Spleen (tissue), 11 donors: ENCODE measurements around the gene ARRB2. TPM values are rescaled to one million over a fixed set of nuclear protein-coding genes. Genes with fewer than 3 reads are reported as not detected.
A peak's percentile ranks its signal among the peaks of the same experiment; 100 is the strongest.

Experiments used
- DNase-seq: peaks from one replicate; pipeline ENCODE4 v3.0.0-alpha.2; 2020
- H3K27ac ChIP-seq, 8 donors: fragments of 200-600 bp; sonication (generic) in 7 of 8; 1 replicate in 4 of 8; 2 replicates in 4 of 8; pipeline versions ENCODE4 v1.5.0 to v1.8.0; 2016 to 2021; ENCODE audit warnings: inconsistent platforms in 4 of 8, mild to moderate bottlenecking in 4 of 8, moderate library complexity in 1 of 8
- H3K27me3 ChIP-seq, 7 donors: fragments of 200-600 bp; sonication (generic) in 6 of 7; replicated peaks in 1 of 7; 1 replicate in 4 of 7; 2 replicates in 3 of 7; pipeline versions ENCODE4 v1.5.0 to v1.8.0; 2016 to 2021; ENCODE audit warnings: inconsistent platforms in 3 of 7, mild to moderate bottlenecking in 1 of 7
- H3K36me3 ChIP-seq, 6 donors: fragments of 200-600 bp; sonication (generic) in 5 of 6; 1 replicate in 4 of 6; 2 replicates in 2 of 6; pipeline versions ENCODE4 v1.5.0 to v1.8.0; 2016 to 2021; ENCODE audit warnings: inconsistent platforms in 2 of 6
- H3K4me1 ChIP-seq, 6 donors: fragments of 200-600 bp; sonication (generic) in 5 of 6; 1 replicate in 3 of 6; 2 replicates in 3 of 6; pipeline versions ENCODE4 v1.5.0 to v1.8.0; 2016 to 2021; ENCODE audit warnings: inconsistent platforms in 3 of 6
- H3K4me3 ChIP-seq, 8 donors: fragments of 200-600 bp; sonication (generic) in 7 of 8; 1 replicate in 4 of 8; 2 replicates in 4 of 8; pipeline versions ENCODE4 v1.5.0 to v1.8.0; 2016 to 2021; ENCODE audit warnings: inconsistent platforms in 4 of 8, mild to moderate bottlenecking in 4 of 8, moderate library complexity in 2 of 8
- H3K9me3 ChIP-seq, 8 donors: fragments of 200-600 bp; sonication (generic) in 7 of 8; 1 replicate in 4 of 8; 2 replicates in 4 of 8; pipeline versions ENCODE4 v1.5.0 to v1.8.0; 2016 to 2021; ENCODE audit warnings: inconsistent platforms in 4 of 8
- POLR2A ChIP-seq, 3 donors: fragments of 450-650 bp; IDR thresholded peaks; one replicate each; pipeline ENCODE4 v1.5.1; 2017; ENCODE audit warnings: antibody characterized with exemption in 3 of 3, mild to moderate bottlenecking in 1 of 3
- POLR2AphosphoS5 ChIP-seq, 3 donors: sonication (generic); formaldehyde crosslinking; IDR thresholded peaks; one replicate each; pipeline ENCODE4 v1.5.1; 2017; ENCODE audit warnings: antibody characterized with exemption in 3 of 3
- WGBS, 5 donors: extraction: QIAGEN DNeasy Blood & Tissue Kit in 3 of 5; methylation state at CpG; one replicate each; pipeline versions ENCODE4 v1.1.5 to v1.1.7; 2013 to 2018; 5-methylcytosine and 5-hydroxymethylcytosine counted together
- intact Hi-C: fragments of 100-400 bp; cut with DNase I; formaldehyde crosslinking; loops from one replicate; pipeline ENCODE4 v1.15.0; 2023; ENCODE audit warnings: low total_unique reads
- polyA plus RNA-seq, 3 donors: library from polyadenylated mRNA; stranded (reverse); fragments of 200-250 nt; gene quantifications; one replicate each; pipeline ENCODE4 v1.2.1, GENCODE V29; 2013
- total RNA-seq, 7 donors: library from RNA; depleted of rRNA in 3 of 7; stranded (reverse); fragments of >200 nt in 3 of 7; fragmentation: NEBNext Ultra II Directional in 4 of 7; extraction: Animal tissue kit (Norgen Biotek cat#: 25700) in 4 of 7; gene quantifications; one replicate each; pipeline versions ENCODE4 v1.1.0 to v1.2.1, GENCODE V29; 2016 to 2021
- TF ChIP-seq, protein P1 (sequence below), 11 experiments: fragments of 200-600 bp in 7 of 11; fragments of 450-650 bp in 4 of 11; sonication (generic) in 4 of 11; IDR thresholded peaks in 8 of 11; conservative IDR thresholded peaks in 3 of 11; 1 replicate in 7 of 11; 2 replicates in 4 of 11; pipeline versions ENCODE4 v1.4.0 to v1.8.0; 2016 to 2021; ENCODE audit warnings: antibody characterized with exemption in 11 of 11, inconsistent platforms in 4 of 11, mild to moderate bottlenecking in 1 of 11
- donor health status: healthy with polysubstance abuse.
- donor health status: DM: no; HTN: no; CAD: no; lungs with moderate emphysema.
- donor health status: DM: no; HTN: no; CAD: no.
- donor health status: Bipolar disorder and iron deficiency.
- donor health status: healthy.
- donor health status: DM: no; HTN: no; CAD: no.
- donor health status: DM: yes; HTN: yes; CAD: no.

ARRB2 gene
- total and polyA plus RNA-seq, 10 donors, result 61.4 to 416 (median 209) TPM

DNA sequence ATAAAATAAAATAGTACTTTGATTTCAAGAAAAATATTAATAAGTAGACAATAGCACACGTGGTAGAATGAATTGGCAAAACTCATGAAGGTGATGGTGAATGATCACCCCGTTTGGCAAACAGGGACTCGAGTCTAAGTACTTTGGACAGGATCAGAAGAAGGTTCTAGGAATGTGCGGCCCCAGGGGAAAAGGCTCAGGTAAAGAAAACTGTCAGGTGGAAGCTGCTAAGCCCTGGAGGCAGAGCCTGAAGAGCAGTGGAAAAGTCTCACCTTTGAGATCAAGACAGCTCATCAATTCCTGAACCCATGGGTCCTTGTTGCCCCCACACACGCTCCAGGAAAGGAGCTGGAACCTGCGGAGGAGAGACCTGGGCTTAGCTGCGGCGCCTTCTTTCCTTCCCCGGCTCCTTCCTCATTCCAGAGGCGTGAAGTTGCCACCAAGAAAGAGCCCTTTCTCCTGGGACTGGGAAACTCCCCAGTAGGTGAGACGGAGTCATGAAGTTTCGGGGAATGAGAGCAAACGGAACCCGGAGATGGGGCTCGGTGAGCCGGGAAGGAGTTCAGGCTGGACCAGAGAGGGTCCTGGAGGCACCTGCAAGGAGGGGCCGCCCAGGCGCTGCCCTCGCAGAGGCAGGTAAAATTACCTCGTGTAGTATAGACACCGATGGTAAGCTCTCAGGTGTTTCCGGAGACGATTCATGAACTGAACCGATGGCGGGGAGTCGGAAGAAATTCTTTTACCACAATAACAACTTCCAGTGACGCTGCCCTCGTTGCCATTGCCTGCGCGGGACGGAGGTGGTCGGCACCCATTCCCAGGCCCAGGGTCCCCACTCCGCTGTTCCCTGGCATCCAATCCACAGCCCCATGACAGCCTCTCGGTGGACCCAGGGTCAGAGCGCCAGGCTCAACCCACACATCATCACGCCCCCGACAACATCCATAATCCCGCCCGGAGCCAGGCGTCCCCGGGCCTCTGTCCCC, 28.0 kb downstream of the ARRB2 start:
- H3K27me3 ChIP-seq, result peaks cover 0 to 35% (median 0%) of the 10 kb centered on the region in 7 donors
- no peak for TF ChIP-seq POLR2AphosphoS5 (IDR thresholded peaks at IDR 0.05)
- no peaks in the 10 kb centered on the region for H3K9me3 ChIP-seq
- peak overlapping the region; percentile 60 to 91 (median 80) for H3K4me3 ChIP-seq
- DNase-seq, result peak; percentile 79
- 17 to 29% (median 21%) methylated on average over 26 to 41 of the region's 41 CpGs for WGBS, 5 donors
- H3K27ac ChIP-seq, result peak overlapping the region in 7 of 8 donors; percentile 52 to 87 (median 78)
- peaks cover 0 to 19% (median 0%) of the 10 kb centered on the region in 6 donors for H3K36me3 ChIP-seq
- H3K4me1 ChIP-seq, result peaks cover 7 to 73% (median 40%) of the 10 kb centered on the region in 6 donors
- intact Hi-C loops, result loop anchor here (10.0 kb wide), 1 partner anchor 46 kb away; the partner anchor contains the start of genes GLTPD2 and VMO1

DNA sequence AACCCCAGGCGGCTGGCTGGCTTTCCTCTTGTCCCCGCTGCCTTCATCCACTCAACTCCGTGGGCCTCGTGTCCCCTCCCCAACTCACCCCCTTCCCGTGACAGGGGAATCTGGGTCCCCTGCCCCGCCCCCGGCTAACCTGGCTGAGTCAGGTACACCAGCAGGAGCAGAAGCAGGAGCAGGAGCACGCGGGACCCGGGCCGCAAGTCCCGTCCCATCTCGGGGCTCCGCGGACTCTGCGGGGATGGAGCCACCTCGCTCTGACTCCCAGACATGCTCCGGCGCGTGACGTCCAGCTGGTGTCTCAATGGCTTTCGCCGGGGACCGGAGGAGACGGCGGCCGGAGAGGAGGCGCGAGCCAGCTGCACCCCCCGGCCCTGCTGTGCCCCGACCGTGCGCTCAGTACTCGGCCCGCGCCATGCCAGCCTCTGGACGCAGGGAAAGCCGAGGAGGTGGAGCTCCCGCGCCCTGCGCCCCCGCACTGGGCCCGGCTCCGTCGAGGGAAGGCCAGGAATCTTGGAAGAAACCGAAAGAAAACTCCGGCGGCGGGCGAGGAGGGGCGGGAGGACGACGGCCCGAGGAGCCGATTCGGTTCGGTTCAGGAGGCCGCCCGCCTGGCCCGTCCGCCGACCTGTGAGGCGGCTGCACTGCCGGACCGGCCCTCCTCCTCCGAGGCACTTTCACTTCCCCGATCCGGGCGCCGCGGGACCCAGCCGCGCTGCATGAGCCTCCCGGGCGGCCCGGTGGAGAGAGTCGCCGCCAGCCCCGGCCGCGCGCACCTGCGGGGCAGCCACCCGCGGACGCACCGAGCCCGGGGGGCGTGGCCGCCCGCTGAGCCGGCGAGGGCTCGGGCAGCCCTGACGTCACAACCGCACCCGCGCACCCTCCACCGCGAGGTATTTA, 28.9 kb downstream of the ARRB2 start, which contains the start of the genes CXCL16 and ZMYND15:
TSS of gene CXCL16 (minus strand) at position 807 of the 903 bp plus-strand sequence. CDS start at position 218, 589 bp downstream.
TSS of gene ZMYND15 (plus strand) at position 712 of the 903 bp plus-strand sequence. CDS start 716 bp downstream, outside the sequence.
- intact Hi-C loops, result loop anchor here (10.0 kb wide), 1 partner anchor 45 kb away; the partner anchor contains the start of genes GLTPD2 and VMO1
- peak within 1 kb of the TSS; percentile 60 to 91 (median 80) for H3K4me3 ChIP-seq
- TF ChIP-seq, protein P1, sequence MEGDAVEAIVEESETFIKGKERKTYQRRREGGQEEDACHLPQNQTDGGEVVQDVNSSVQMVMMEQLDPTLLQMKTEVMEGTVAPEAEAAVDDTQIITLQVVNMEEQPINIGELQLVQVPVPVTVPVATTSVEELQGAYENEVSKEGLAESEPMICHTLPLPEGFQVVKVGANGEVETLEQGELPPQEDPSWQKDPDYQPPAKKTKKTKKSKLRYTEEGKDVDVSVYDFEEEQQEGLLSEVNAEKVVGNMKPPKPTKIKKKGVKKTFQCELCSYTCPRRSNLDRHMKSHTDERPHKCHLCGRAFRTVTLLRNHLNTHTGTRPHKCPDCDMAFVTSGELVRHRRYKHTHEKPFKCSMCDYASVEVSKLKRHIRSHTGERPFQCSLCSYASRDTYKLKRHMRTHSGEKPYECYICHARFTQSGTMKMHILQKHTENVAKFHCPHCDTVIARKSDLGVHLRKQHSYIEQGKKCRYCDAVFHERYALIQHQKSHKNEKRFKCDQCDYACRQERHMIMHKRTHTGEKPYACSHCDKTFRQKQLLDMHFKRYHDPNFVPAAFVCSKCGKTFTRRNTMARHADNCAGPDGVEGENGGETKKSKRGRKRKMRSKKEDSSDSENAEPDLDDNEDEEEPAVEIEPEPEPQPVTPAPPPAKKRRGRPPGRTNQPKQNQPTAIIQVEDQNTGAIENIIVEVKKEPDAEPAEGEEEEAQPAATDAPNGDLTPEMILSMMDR (IDR thresholded peaks at IDR 0.05 in 8 of 11, conservative IDR thresholded peaks at IDR 0.05 in 3 of 11), result no peak
- peak in 2 of 3 donors; percentile 76 to 82 for TF ChIP-seq POLR2AphosphoS5 (IDR thresholded peaks at IDR 0.05)
- H3K4me1 ChIP-seq, result peaks cover 5 to 63% (median 32%) of the 10 kb centered on the region in 6 donors
- H3K36me3 ChIP-seq, result peaks cover 0 to 12% (median 0%) of the 10 kb centered on the region in 6 donors
- WGBS, 5 donors, result 0 to 1% (median 1%) methylated on average over 45 to 100 of the region's 100 CpGs
- H3K27me3 ChIP-seq, result peaks cover 0 to 45% (median 0%) of the 10 kb centered on the region in 7 donors
- peak within 1 kb of the TSS in 7 of 8 donors; percentile 52 to 87 (median 78) for H3K27ac ChIP-seq
- DNase-seq, result peak; percentile 95
- H3K9me3 ChIP-seq, result no peaks in the 10 kb centered on the region

DNA sequence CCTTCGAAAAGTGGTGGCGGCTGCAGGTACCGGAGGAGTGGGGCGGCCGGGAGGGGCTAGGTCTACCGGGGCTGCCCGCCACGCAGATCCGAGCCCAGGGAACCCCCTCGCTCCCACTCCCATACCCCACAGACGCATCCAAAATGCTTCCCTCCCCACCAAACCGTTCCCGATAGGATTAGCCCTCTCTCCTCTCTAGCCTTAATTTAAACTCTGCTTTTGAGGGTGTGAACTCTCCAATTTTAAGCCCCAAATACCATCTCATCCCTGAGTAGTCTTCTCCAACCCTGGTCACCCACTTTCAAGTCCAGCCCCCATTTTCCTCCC, 29.6 kb downstream of the ARRB2 start:
- Histone ChIP-seq H3K27ac (peak overlapping the region in 6 of 8 donors; percentile 45 to 87 (median 81)), H3K4me3 (peak overlapping the region; percentile 60 to 91 (median 80)), H3K27me3 (peaks cover 0 to 51% (median 1%) of the 10 kb centered on the region in 7 donors), H3K9me3 (no peaks in the 10 kb centered on the region), H3K4me1 (peaks cover 5 to 59% (median 31%) of the 10 kb centered on the region in 6 donors), H3K36me3 (peaks cover 0 to 6% (median 0%) of the 10 kb centered on the region in 6 donors)
- 15 to 19% (median 17%) methylated on average over 8 to 13 of the region's 13 CpGs for whole genome bisulfite sequencing, 5 donors
- DNase-seq, result no peak
- no peak for TF ChIP-seq POLR2A (IDR thresholded peaks at IDR 0.05)
- intact Hi-C loops, result no loop called here

DNA sequence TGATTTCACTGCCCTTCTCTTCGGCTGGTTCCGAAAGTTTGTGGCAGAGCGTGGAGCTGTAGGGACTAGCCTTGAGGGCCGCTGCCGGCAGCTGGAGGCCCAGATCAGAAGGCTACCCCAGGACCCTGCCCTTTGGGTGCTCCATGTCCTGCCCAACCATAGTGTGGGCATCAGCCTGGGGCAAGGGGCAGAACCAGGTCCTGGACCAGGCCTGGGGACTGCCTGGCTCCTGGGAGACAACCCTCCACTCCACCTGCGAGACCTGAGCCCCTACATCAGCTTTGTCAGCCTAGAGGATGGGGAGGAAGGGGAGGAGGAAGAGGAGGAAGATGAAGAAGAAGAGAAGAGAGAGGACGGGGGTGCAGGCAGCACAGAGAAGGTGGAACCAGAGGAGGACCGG, 30.2 kb downstream of the ARRB2 start:
- Histone ChIP-seq H3K4me1 (peaks cover 5 to 59% (median 27%) of the 10 kb centered on the region in 6 donors), H3K4me3 (peak overlapping the region in 2 of 8 donors; percentile 87 to 91), H3K9me3 (no peaks in the 10 kb centered on the region), H3K27me3 (peaks cover 0 to 57% (median 3%) of the 10 kb centered on the region in 7 donors), H3K27ac (peak overlapping the region in 1 of 8 donors; percentile 87), H3K36me3 (no peaks in the 10 kb centered on the region)
- intact Hi-C loops, result no loop called here
- TF ChIP-seq, protein P1 (IDR thresholded peaks at IDR 0.05 in 8 of 11, conservative IDR thresholded peaks at IDR 0.05 in 3 of 11), result no peak
- WGBS, 5 donors, result 91 to 97% (median 94%) methylated on average over 7 to 8 of the region's 8 CpGs
- DNase-seq, result no peak
